ENCODE results near the gene PARVA. TPM values are rescaled to one million over a fixed set of nuclear protein-coding genes. Genes with fewer than 3 reads are reported as not detected.

PARVA gene
- total and polyA plus RNA-seq, 9 of the 15 experiments (the other 6 are each of a cell fraction or from before 2014, with no cell fraction given), result 0.11 TPM; not detected in 8

- H3K4me3 ChIP-seq, result no peak overlapping the region
- H3K9me1 ChIP-seq (ENCODE audit: control insufficient read depth, insufficient read depth, low read length), result no peaks in the 10 kb centered on the region
- H3K9ac ChIP-seq (ENCODE audit: insufficient read depth in 1 of 2, low read depth in 2 of 2, low read length in 2 of 2), result no peak overlapping the region
- peaks cover 3 to 22% of the 10 kb centered on the region in 2 experiments; a peak in 3 of 5 replicates for H3K27me3 ChIP-seq (ENCODE audit: control insufficient read depth in 2 of 2, insufficient read depth in 2 of 2, low read length in 2 of 2)
- no peaks in the 10 kb centered on the region; the same call in 1 of the 2 replicates for H4K20me1 ChIP-seq (replicated peaks; ENCODE audit: control insufficient read depth, insufficient read depth, low read length)
- H2AFZ ChIP-seq (ENCODE audit: low read depth, low read length), result no peak overlapping the region
- FAIRE-seq, result no peak
- POLR2A ChIA-PET, result interaction anchor here (0.8 kb wide), 1 partner anchor 28 kb away, joined by 3 read pairs; no protein-coding TSS in a partner anchor
- no peaks in the 10 kb centered on the region for H3K36me3 ChIP-seq (ENCODE audit: control insufficient read depth, insufficient read depth, low read length)
- no peaks in the 10 kb centered on the region for H3K79me2 ChIP-seq (ENCODE audit: control insufficient read depth, insufficient read depth, low read length)
- CTCF ChIA-PET (ENCODE audit: low intra/inter-chr PET ratio), result no interaction called here
- no peaks in the 10 kb centered on the region for H3K9me3 ChIP-seq (replicated peaks; ENCODE audit: control insufficient read depth, insufficient read depth, low read depth, low read length)
- no peaks in the 10 kb centered on the region for H3K4me1 ChIP-seq (replicated peaks in 1 of 2; ENCODE audit: control insufficient read depth in 2 of 2, insufficient read depth in 2 of 2, low read length in 2 of 2)
- ATAC-seq, result no peak
- in situ Hi-C loops (cut with MboI) (no loop called here), intact Hi-C loops (cut with micrococcal nuclease) (no loop called here)
- DNase-seq (ENCODE audit: extremely low read depth in 1 of 4, low spot score in 3 of 4), result no peak
- no peak overlapping the region for H3K4me2 ChIP-seq (ENCODE audit: insufficient read depth, low read length)
- no peak overlapping the region for H3K27ac ChIP-seq (ENCODE audit: extremely low read depth, low read depth, low read length)
- no TSS peak for BruUV-seq (replicated peaks)
- TF ChIP-seq SIN3A (IDR thresholded peaks at IDR 0.05; ENCODE audit: borderline replicate concordance in 2 of 2, control insufficient read depth in 1 of 2, low read depth in 2 of 2, low read length in 2 of 2) (no peak), NCOR1 (IDR thresholded peaks at IDR 0.05) (no peak), ARID3A (IDR thresholded peaks at IDR 0.05; ENCODE audit: borderline replicate concordance, low read depth, low read length) (no peak), GTF2A2 (tag; IDR thresholded peaks at IDR 0.05) (no peak), ZNF668 (CRISPR knock-in tag; IDR thresholded peaks at IDR 0.05) (no peak), NR0B1 (IDR thresholded peaks at IDR 0.05; ENCODE audit: partially characterized antibody) (no peak), HNRNPK (IDR thresholded peaks at IDR 0.05; ENCODE audit: low read depth, low read length, poor library complexity, severe bottlenecking) (no peak)
- TF ChIP-seq, protein P1, sequence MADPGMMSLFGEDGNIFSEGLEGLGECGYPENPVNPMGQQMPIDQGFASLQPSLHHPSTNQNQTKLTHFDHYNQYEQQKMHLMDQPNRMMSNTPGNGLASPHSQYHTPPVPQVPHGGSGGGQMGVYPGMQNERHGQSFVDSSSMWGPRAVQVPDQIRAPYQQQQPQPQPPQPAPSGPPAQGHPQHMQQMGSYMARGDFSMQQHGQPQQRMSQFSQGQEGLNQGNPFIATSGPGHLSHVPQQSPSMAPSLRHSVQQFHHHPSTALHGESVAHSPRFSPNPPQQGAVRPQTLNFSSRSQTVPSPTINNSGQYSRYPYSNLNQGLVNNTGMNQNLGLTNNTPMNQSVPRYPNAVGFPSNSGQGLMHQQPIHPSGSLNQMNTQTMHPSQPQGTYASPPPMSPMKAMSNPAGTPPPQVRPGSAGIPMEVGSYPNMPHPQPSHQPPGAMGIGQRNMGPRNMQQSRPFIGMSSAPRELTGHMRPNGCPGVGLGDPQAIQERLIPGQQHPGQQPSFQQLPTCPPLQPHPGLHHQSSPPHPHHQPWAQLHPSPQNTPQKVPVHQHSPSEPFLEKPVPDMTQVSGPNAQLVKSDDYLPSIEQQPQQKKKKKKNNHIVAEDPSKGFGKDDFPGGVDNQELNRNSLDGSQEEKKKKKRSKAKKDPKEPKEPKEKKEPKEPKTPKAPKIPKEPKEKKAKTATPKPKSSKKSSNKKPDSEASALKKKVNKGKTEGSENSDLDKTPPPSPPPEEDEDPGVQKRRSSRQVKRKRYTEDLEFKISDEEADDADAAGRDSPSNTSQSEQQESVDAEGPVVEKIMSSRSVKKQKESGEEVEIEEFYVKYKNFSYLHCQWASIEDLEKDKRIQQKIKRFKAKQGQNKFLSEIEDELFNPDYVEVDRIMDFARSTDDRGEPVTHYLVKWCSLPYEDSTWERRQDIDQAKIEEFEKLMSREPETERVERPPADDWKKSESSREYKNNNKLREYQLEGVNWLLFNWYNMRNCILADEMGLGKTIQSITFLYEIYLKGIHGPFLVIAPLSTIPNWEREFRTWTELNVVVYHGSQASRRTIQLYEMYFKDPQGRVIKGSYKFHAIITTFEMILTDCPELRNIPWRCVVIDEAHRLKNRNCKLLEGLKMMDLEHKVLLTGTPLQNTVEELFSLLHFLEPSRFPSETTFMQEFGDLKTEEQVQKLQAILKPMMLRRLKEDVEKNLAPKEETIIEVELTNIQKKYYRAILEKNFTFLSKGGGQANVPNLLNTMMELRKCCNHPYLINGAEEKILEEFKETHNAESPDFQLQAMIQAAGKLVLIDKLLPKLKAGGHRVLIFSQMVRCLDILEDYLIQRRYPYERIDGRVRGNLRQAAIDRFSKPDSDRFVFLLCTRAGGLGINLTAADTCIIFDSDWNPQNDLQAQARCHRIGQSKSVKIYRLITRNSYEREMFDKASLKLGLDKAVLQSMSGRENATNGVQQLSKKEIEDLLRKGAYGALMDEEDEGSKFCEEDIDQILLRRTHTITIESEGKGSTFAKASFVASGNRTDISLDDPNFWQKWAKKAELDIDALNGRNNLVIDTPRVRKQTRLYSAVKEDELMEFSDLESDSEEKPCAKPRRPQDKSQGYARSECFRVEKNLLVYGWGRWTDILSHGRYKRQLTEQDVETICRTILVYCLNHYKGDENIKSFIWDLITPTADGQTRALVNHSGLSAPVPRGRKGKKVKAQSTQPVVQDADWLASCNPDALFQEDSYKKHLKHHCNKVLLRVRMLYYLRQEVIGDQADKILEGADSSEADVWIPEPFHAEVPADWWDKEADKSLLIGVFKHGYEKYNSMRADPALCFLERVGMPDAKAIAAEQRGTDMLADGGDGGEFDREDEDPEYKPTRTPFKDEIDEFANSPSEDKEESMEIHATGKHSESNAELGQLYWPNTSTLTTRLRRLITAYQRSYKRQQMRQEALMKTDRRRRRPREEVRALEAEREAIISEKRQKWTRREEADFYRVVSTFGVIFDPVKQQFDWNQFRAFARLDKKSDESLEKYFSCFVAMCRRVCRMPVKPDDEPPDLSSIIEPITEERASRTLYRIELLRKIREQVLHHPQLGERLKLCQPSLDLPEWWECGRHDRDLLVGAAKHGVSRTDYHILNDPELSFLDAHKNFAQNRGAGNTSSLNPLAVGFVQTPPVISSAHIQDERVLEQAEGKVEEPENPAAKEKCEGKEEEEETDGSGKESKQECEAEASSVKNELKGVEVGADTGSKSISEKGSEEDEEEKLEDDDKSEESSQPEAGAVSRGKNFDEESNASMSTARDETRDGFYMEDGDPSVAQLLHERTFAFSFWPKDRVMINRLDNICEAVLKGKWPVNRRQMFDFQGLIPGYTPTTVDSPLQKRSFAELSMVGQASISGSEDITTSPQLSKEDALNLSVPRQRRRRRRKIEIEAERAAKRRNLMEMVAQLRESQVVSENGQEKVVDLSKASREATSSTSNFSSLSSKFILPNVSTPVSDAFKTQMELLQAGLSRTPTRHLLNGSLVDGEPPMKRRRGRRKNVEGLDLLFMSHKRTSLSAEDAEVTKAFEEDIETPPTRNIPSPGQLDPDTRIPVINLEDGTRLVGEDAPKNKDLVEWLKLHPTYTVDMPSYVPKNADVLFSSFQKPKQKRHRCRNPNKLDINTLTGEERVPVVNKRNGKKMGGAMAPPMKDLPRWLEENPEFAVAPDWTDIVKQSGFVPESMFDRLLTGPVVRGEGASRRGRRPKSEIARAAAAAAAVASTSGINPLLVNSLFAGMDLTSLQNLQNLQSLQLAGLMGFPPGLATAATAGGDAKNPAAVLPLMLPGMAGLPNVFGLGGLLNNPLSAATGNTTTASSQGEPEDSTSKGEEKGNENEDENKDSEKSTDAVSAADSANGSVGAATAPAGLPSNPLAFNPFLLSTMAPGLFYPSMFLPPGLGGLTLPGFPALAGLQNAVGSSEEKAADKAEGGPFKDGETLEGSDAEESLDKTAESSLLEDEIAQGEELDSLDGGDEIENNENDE (IDR thresholded peaks at IDR 0.05; ENCODE audit: low read depth, low read length), result no peak
Observed at GRCh38 chr11:12454782-12455181, 77.4 kb downstream of the PARVA start.

Data from K562 (cell line).